Activated T-cell treated with anti-CD3 and anti-CD28 coated beads, Interleukin-2, amount 50 U/mL, for 72 hours (primary cell): ENCODE measurements around the gene CALCR. TPM values are rescaled to one million over a fixed set of nuclear protein-coding genes. Genes with fewer than 3 reads are reported as not detected.

Experiments
- ATAC-seq, 2 donors: fragments of 150-1000 bp; cut with Tn5 transposase; replicated peaks in 1 of 2; 2 replicates each; pipeline ENCODE4 v1.10.0; 2021; ENCODE audit warnings: moderate library complexity in 2 of 2, mild to moderate bottlenecking in 1 of 2
- DNase-seq, 2 donors: peaks; one replicate each; pipeline ENCODE4 v3.0.0; 2021 to 2022; ENCODE audit warnings: mixed read lengths in 1 of 2
- H3K27ac Mint-ChIP-seq: one replicate; pipeline ENCODE4 v1.8.0; 2022; ENCODE audit warnings: mild to moderate bottlenecking, moderate library complexity, mixed read lengths
- H3K27me3 Mint-ChIP-seq: one replicate; pipeline ENCODE4 v1.8.0; 2022; ENCODE audit warnings: low read depth, mixed read lengths
- H3K36me3 Mint-ChIP-seq, 2 donors: one replicate each; pipeline ENCODE4 v1.8.0; 2022; ENCODE audit warnings: mixed read lengths in 2 of 2, mild to moderate bottlenecking in 1 of 2; ENCODE audit not compliant: insufficient read depth in 2 of 2
- H3K4me1 Mint-ChIP-seq: one replicate; pipeline ENCODE4 v1.8.0; 2022; ENCODE audit warnings: low read depth, mixed read lengths
- H3K4me3 Mint-ChIP-seq, 2 donors: one replicate each; pipeline ENCODE4 v1.8.0; 2022; ENCODE audit warnings: mild to moderate bottlenecking in 2 of 2, mixed read lengths in 2 of 2, moderate library complexity in 2 of 2
- H3K9me3 Mint-ChIP-seq, 2 donors: one replicate each; pipeline ENCODE4 v1.8.0; 2022; ENCODE audit warnings: mixed read lengths in 2 of 2
- total RNA-seq, 2 donors: library from RNA; stranded (reverse); gene quantifications; one replicate each; pipeline ENCODE4 v1.2.3, GENCODE V29; 2022

Gene CALCR
- total RNA-seq, 2 donors from 2014 or later = not detected

- ATAC-seq = no peak
- H3K27me3 Mint-ChIP-seq = no peaks in the 10 kb centered on the region
- H3K27ac Mint-ChIP-seq = no peak overlapping the region
- H3K4me1 Mint-ChIP-seq = no peaks in the 10 kb centered on the region
- no peaks in the 10 kb centered on the region for H3K36me3 Mint-ChIP-seq
- no peaks in the 10 kb centered on the region for H3K9me3 Mint-ChIP-seq
- H3K4me3 Mint-ChIP-seq = no peak overlapping the region
- no peak for DNase-seq
These were observed 103.1 kb downstream of the CALCR start for GRCh38 chr7:93471456-93471855.

- no peak for DNase-seq
- Mint-ChIP-seq H3K9me3 (no peaks in the 10 kb centered on the region), H3K27me3 (no peaks in the 10 kb centered on the region), H3K4me1 (no peaks in the 10 kb centered on the region), H3K36me3 (no peaks in the 10 kb centered on the region), H3K27ac (no peak overlapping the region), H3K4me3 (no peak overlapping the region)
- ATAC-seq = no peak
These were observed 110.8 kb downstream of the CALCR start for GRCh38 chr7:93463764-93464163.

- DNase-seq = no peak
- no peaks in the 10 kb centered on the region for H3K4me1 Mint-ChIP-seq
- no peak for ATAC-seq
- H3K27me3 Mint-ChIP-seq = no peaks in the 10 kb centered on the region
- no peak overlapping the region for H3K27ac Mint-ChIP-seq
- no peaks in the 10 kb centered on the region for H3K9me3 Mint-ChIP-seq
- H3K36me3 Mint-ChIP-seq = no peaks in the 10 kb centered on the region
- no peak overlapping the region for H3K4me3 Mint-ChIP-seq
These were observed 113.2 kb downstream of the CALCR start for GRCh38 chr7:93461350-93461749.

GRCh38 chr7:93453262-93453661, 121.3 kb downstream of the CALCR start:
- DNase-seq (no peak), ATAC-seq (no peak)
- Mint-ChIP-seq H3K4me1 (no peaks in the 10 kb centered on the region), H3K36me3 (no peaks in the 10 kb centered on the region), H3K27ac (no peak overlapping the region), H3K27me3 (no peaks in the 10 kb centered on the region), H3K9me3 (no peaks in the 10 kb centered on the region), H3K4me3 (no peak overlapping the region)

GRCh38 chr7:93448176-93448575, 126.3 kb downstream of the CALCR start:
- Mint-ChIP-seq H3K4me3 (no peak overlapping the region), H3K36me3 (no peaks in the 10 kb centered on the region), H3K27me3 (no peaks in the 10 kb centered on the region), H3K27ac (no peak overlapping the region), H3K9me3 (no peaks in the 10 kb centered on the region), H3K4me1 (no peaks in the 10 kb centered on the region)
- ATAC-seq (no peak), DNase-seq (no peak)

GRCh38 chr7:93447509-93447908, 127.0 kb downstream of the CALCR start:
- Mint-ChIP-seq H3K36me3 (no peaks in the 10 kb centered on the region), H3K4me1 (no peaks in the 10 kb centered on the region)
- ATAC-seq = no peak

GRCh38 chr7:93442478-93443224, 131.9 kb downstream of the CALCR start:
- DNase-seq (peak; percentile 41 to 42), ATAC-seq (peak; percentile 43 to 48)
- Mint-ChIP-seq H3K4me1 (no peaks in the 10 kb centered on the region), H3K36me3 (no peaks in the 10 kb centered on the region), H3K27me3 (no peaks in the 10 kb centered on the region), H3K9me3 (no peaks in the 10 kb centered on the region), H3K27ac (no peak overlapping the region), H3K4me3 (no peak overlapping the region)

More at GRCh38 chr7:93447509-93447908, 127.0 kb downstream of the CALCR start:
- H3K9me3 Mint-ChIP-seq = no peaks in the 10 kb centered on the region
- no peak overlapping the region for H3K4me3 Mint-ChIP-seq
- DNase-seq = no peak
- no peak overlapping the region for H3K27ac Mint-ChIP-seq
- no peaks in the 10 kb centered on the region for H3K27me3 Mint-ChIP-seq

GRCh38 chr7:93435791-93436190, 138.7 kb downstream of the CALCR start:
- H3K27ac Mint-ChIP-seq = no peak overlapping the region
- no peak overlapping the region for H3K4me3 Mint-ChIP-seq
- no peaks in the 10 kb centered on the region for H3K27me3 Mint-ChIP-seq
- peaks cover 6% of the 10 kb centered on the region for H3K4me1 Mint-ChIP-seq
- DNase-seq = no peak
- no peaks in the 10 kb centered on the region for H3K9me3 Mint-ChIP-seq
- no peak for ATAC-seq
- H3K36me3 Mint-ChIP-seq = no peaks in the 10 kb centered on the region

- H3K36me3 Mint-ChIP-seq = no peaks in the 10 kb centered on the region
- no peak overlapping the region for H3K4me3 Mint-ChIP-seq
- no peaks in the 10 kb centered on the region for H3K27me3 Mint-ChIP-seq
- ATAC-seq = no peak
- no peaks in the 10 kb centered on the region for H3K9me3 Mint-ChIP-seq
- peaks cover 10% of the 10 kb centered on the region for H3K4me1 Mint-ChIP-seq
- H3K27ac Mint-ChIP-seq = no peak overlapping the region
- no peak for DNase-seq
These were observed 142.4 kb downstream of the CALCR start for GRCh38 chr7:93432130-93432529.

GRCh38 chr7:93430917-93431588, 143.5 kb downstream of the CALCR start:
- peak overlapping the region; percentile 4 for H3K27ac Mint-ChIP-seq

GRCh38 chr7:93429563-93429962, 145.0 kb downstream of the CALCR start:
- no peak for DNase-seq
- ATAC-seq = no peak
- Mint-ChIP-seq H3K4me1 (peaks cover 10% of the 10 kb centered on the region), H3K27ac (no peak overlapping the region), H3K36me3 (no peaks in the 10 kb centered on the region), H3K4me3 (no peak overlapping the region), H3K27me3 (no peaks in the 10 kb centered on the region), H3K9me3 (no peaks in the 10 kb centered on the region)

More at GRCh38 chr7:93430917-93431588, 143.5 kb downstream of the CALCR start:
- Mint-ChIP-seq H3K4me1 (peaks cover 10% of the 10 kb centered on the region), H3K9me3 (no peaks in the 10 kb centered on the region), H3K4me3 (peak overlapping the region in 1 of 2 donors; percentile 23), H3K36me3 (no peaks in the 10 kb centered on the region), H3K27me3 (no peaks in the 10 kb centered on the region)
- DNase-seq (no peak), ATAC-seq (no peak)

GRCh38 chr7:93427107-93427506, 147.4 kb downstream of the CALCR start:
- DNase-seq (no peak), ATAC-seq (no peak)
- Mint-ChIP-seq H3K4me1 (peaks cover 10% of the 10 kb centered on the region), H3K4me3 (no peak overlapping the region), H3K27me3 (peaks cover 8% of the 10 kb centered on the region), H3K36me3 (no peaks in the 10 kb centered on the region), H3K9me3 (no peaks in the 10 kb centered on the region), H3K27ac (no peak overlapping the region)

GRCh38 chr7:93426155-93426696, 148.3 kb downstream of the CALCR start:
- Mint-ChIP-seq H3K4me1 (peaks cover 8% of the 10 kb centered on the region), H3K27ac (no peak overlapping the region), H3K27me3 (peaks cover 8% of the 10 kb centered on the region), H3K36me3 (no peaks in the 10 kb centered on the region), H3K9me3 (no peaks in the 10 kb centered on the region), H3K4me3 (no peak overlapping the region)
- no peak for ATAC-seq
- DNase-seq = no peak
